Measurements from ENCODE around the gene COL28A1. TPM values are rescaled to one million over a fixed set of nuclear protein-coding genes. Genes with fewer than 3 reads are reported as not detected.

Gene COL28A1
- total and polyA plus RNA-seq, 8 donors: 0.58 to 39.7 (median 4.5) TPM

DNA sequence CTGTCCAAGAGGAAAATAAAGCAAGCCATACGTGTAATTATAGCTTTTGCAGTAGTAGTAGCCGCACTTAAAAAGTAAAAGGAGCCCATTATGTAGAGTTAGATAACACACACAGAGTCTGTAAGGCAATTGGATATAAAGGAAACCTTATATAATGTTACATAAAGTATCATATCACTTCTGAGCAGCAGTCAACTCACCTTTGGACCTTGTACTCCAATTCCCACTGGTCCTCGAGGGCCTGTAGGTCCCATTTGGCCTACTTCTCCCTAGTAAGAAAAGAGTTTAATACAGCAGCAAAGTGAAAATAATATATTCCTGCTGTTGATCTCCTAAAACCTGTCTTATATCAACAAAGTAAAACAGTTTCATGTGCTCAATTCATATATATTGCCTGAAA is 83.6 kb downstream of the COL28A1 start:
- Histone ChIP-seq H3K4me1 (peaks cover 0 to 13% (median 6%) of the 10 kb centered on the region in 4 donors), H3K36me3 (no peaks in the 10 kb centered on the region), H3K4me3 (no peak overlapping the region), H3K9me3 (peaks cover 0 to 27% (median 13%) of the 10 kb centered on the region in 4 donors), H3K27ac (no peak overlapping the region), H3K27me3 (no peaks in the 10 kb centered on the region)
- WGBS, 5 donors: 60 to 79% (median 72%) methylated on average over 3 of the region's 3 CpGs
- DNase-seq: no peak
- TF ChIP-seq, protein P1, sequence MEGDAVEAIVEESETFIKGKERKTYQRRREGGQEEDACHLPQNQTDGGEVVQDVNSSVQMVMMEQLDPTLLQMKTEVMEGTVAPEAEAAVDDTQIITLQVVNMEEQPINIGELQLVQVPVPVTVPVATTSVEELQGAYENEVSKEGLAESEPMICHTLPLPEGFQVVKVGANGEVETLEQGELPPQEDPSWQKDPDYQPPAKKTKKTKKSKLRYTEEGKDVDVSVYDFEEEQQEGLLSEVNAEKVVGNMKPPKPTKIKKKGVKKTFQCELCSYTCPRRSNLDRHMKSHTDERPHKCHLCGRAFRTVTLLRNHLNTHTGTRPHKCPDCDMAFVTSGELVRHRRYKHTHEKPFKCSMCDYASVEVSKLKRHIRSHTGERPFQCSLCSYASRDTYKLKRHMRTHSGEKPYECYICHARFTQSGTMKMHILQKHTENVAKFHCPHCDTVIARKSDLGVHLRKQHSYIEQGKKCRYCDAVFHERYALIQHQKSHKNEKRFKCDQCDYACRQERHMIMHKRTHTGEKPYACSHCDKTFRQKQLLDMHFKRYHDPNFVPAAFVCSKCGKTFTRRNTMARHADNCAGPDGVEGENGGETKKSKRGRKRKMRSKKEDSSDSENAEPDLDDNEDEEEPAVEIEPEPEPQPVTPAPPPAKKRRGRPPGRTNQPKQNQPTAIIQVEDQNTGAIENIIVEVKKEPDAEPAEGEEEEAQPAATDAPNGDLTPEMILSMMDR (IDR thresholded peaks at IDR 0.05): no peak
- TF ChIP-seq EP300 (IDR thresholded peaks at IDR 0.05) (no peak), POLR2A (IDR thresholded peaks at IDR 0.05) (no peak), POLR2AphosphoS5 (IDR thresholded peaks at IDR 0.05) (no peak)
- intact Hi-C loops (cut with DNase I; ENCODE audit: low total_unique reads): no loop called here

DNA sequence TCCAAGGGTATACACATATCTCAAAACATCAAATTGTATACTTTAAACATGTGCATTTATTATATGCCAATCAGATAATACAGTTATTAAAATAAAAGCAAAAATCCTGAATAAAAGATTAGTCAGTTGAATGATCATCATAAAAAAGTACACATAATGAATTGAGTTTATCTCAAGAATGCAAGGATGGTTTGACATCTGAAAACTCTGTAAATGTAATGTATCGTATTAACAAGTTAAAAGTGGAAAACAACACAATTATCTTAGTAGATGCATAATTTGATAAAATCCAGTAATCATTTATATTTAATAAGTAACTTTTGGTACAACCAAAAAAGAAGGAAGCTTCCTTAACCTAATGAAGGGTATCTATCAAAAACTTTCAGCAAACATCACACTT is 86.6 kb downstream of the COL28A1 start:
- intact Hi-C loops (cut with DNase I; ENCODE audit: low total_unique reads): no loop called here
- Histone ChIP-seq H3K4me3 (no peak overlapping the region), H3K9me3 (peaks cover 0 to 27% (median 13%) of the 10 kb centered on the region in 4 donors), H3K4me1 (peaks cover 0 to 6% (median 2%) of the 10 kb centered on the region in 4 donors), H3K27me3 (no peaks in the 10 kb centered on the region), H3K27ac (no peak overlapping the region), H3K36me3 (no peaks in the 10 kb centered on the region)
- TF ChIP-seq POLR2AphosphoS5 (IDR thresholded peaks at IDR 0.05): no peak
- TF ChIP-seq EP300 (IDR thresholded peaks at IDR 0.05): no peak
- TF ChIP-seq, protein P1 (IDR thresholded peaks at IDR 0.05): no peak
- TF ChIP-seq POLR2A (IDR thresholded peaks at IDR 0.05): no peak
- 89 to 99% (median 95%) methylated on average over 1 of the region's 1 CpG for WGBS, 5 donors
- DNase-seq: no peak

DNA sequence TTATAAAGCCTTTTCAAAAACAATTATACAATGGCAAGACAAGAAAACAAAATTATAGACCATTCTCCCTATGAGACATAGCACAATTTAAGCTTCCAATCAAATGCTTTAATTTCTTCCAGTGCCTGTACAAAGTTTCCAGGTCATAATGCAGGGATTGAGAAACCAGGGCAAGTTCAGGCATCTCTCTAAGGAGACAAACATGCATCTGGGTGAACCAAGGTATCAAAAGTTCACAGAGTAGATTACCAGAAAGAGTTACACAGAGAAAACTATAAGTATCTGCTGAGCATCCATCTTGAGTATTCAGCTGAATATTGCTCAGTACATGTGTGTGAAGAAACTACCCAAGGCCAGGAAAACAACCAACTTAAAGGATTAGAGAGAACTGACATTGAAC is 89.1 kb downstream of the COL28A1 start:
- H3K4me1 ChIP-seq: no peaks in the 10 kb centered on the region
- DNase-seq: no peak
- no peak overlapping the region for H3K27ac ChIP-seq
- H3K36me3 ChIP-seq: no peaks in the 10 kb centered on the region
- TF ChIP-seq POLR2A (IDR thresholded peaks at IDR 0.05) (no peak), EP300 (IDR thresholded peaks at IDR 0.05) (no peak), POLR2AphosphoS5 (IDR thresholded peaks at IDR 0.05) (no peak)
- TF ChIP-seq, protein P1 (IDR thresholded peaks at IDR 0.05): no peak
- intact Hi-C loops (cut with DNase I; ENCODE audit: low total_unique reads): no loop called here
- H3K27me3 ChIP-seq: no peaks in the 10 kb centered on the region
- no peak overlapping the region for H3K4me3 ChIP-seq
- peaks cover 0 to 27% (median 13%) of the 10 kb centered on the region in 4 donors for H3K9me3 ChIP-seq

DNA sequence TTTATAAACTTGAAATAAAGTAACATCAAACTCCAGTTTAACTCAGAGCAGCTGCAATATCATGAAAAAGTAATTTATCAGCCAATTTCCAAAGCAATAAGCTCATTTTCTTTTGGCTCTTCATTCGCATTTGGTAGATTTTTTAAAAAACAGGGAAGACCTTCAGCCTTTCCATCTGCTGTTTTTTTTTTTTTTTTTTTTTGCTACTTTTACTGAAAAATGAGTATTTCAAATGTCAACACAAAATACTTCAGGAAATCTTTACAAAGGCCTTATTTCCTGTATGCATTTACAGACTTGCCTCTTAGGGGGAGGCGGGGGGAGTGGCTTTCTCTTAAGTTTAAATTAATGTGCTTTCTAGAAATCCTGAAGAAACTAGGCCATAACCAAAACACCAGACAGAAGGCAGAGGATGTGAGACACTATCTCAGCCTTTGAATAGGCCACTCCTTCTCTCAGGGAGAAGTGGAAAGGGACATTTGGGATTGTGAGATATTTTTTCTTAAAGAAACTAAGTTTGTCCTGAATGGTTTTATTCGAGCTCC is 91.8 kb downstream of the COL28A1 start:
- 61 to 78% (median 71%) methylated on average over 3 of the region's 3 CpGs for WGBS, 5 donors
- peak in 1 of 2 donors; percentile 35 for DNase-seq
- Histone ChIP-seq H3K27me3 (no peaks in the 10 kb centered on the region), H3K4me1 (no peaks in the 10 kb centered on the region), H3K4me3 (no peak overlapping the region), H3K9me3 (peaks cover 0 to 12% (median 6%) of the 10 kb centered on the region in 4 donors), H3K36me3 (no peaks in the 10 kb centered on the region), H3K27ac (peak overlapping the region in 1 of 5 donors; percentile 24)
- intact Hi-C loops (cut with DNase I; ENCODE audit: low total_unique reads): no loop called here
- TF ChIP-seq EP300 (IDR thresholded peaks at IDR 0.05) (no peak), POLR2A (IDR thresholded peaks at IDR 0.05) (no peak), POLR2AphosphoS5 (IDR thresholded peaks at IDR 0.05) (no peak)
- TF ChIP-seq, protein P1 (IDR thresholded peaks at IDR 0.05): no peak
